CD4-positive, alpha-beta T cell treated with Interleukin-4 for 1 hour (primary cell): Measurements from ENCODE around the gene SLC19A1.

Experiments
- DNase-seq, 2 donors: peaks; one replicate each; pipeline ENCODE4 v3.0.0-alpha.2; 2020 to 2022

Gene SLC19A1

DNA sequence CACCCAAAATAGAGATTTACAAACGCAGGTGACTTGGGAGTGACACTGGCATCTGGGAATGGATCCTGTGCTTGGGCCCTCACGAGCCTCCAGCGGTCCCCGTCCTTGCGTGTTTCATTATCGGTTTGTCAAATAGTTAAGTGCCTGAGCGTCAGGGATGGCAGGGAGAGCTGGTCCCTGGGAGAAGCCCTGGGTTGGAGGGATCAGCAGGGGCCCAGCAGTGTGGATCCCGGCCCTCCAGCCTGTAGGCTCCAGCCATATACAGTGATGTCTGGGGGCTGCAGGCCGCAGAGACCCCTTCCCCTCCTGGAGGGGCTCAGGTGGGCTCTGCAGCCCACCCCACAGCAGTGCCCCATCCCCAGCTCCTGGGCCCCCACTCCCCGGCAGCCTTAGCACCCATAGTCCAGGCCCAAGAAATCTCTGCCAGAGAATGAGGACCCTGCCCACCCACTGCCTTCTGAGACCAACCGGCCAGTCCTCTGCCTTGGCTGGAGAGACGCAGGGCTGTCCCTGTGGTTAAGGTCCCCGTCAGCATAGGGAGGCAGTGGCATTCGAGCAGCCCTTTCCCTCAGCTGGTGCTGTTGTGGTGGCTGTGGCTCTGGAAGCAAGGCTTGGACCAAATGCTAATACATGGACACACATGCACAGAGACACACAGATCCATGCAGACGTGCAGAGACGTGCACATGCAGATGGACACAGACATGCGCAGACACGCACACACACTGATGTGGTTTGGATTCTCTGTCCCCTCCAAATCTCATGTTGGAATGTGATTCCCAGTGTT is 2.4 kb upstream of the SLC19A1 start:
- no peak for DNase-seq

DNA sequence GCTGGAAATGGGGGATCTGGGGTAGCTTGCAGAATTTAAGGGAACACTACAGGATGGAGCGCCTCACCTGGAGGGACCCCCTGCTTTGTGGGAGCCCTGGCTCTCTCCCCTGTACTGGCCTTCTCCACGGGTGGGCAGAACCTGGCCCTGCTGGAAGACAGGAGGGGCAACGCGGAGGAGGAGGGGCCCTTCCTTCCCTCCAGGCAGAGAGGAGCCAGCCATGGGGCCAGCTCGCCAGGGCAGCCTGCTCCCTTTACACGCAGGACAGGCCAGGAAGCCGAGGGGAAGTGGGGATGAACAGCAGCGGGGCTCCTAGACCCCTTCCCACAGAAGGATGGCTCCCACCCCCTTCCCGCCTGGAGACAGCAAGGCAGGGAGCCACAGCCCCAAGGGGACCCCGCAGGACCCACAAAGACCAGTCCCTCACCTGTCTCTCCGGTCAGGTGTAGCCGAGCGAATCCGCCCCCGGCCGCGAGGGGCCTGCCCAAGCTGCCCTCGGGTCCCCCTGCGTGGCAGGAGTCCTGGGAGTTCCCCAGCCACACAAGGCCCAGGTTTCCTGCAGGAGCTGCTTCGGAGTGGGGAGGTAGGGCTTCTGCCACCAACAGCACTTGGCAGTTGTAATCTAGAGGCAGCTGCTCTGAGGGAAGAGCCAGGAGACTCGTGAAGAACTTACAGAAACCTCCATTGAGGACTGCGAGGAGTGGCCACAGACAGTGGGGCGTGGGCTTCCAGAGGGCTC is 1.6 kb upstream of the SLC19A1 start:
- no peak for DNase-seq

DNA sequence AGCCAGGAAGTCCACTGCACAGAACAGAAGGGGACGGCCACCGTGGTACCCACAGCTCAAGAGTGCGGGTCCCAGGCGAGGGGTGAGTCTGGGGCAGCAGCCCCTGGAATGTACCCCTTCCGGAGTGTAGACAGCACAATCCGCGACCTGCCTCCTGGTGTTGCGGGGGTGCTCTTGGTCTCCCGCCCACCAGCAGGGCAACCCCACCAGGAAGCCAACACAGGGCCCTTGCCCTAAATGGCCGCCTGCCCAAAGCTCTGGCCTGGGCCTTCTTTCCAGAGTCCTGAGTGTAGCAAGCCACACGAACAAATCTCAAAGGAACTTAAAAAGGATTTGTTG is 1.1 kb upstream of the SLC19A1 start:
- DNase-seq, result no peak

DNA sequence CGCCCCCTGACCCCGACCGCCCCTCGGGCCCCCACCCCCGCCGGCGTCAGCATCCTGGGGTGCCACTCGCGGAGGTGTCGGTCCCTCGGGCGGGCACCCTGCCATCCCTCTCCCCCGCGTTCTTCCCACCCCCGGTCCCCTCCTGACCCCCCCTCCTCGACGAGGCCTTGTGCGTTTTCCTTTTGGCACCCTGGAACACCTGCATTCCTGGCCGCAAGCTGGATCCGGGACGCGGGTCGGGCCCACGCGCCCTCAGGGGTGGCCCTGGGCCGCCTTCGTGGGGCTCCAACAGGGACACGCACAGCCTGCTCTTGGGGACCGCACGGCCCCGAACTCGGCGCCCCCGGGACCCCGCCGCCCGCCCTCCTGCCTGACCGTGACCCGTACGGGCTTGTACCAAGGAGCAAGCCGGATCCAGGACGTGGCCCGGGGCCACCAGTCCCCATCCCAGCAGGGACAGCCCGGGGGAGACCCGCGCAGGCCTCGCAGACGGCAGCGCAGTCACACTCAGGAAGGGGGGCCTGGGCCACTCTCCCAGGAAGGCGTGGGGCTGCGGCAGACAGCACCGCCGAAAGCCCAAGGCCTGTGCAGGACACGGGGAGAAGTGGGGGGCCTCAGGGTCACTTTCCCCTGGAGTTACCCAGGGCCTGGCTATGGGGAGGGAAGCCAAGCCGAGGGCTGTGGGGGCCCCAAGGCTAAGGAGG is 579 bp upstream of the SLC19A1 start:
- DNase-seq, result no peak

DNA sequence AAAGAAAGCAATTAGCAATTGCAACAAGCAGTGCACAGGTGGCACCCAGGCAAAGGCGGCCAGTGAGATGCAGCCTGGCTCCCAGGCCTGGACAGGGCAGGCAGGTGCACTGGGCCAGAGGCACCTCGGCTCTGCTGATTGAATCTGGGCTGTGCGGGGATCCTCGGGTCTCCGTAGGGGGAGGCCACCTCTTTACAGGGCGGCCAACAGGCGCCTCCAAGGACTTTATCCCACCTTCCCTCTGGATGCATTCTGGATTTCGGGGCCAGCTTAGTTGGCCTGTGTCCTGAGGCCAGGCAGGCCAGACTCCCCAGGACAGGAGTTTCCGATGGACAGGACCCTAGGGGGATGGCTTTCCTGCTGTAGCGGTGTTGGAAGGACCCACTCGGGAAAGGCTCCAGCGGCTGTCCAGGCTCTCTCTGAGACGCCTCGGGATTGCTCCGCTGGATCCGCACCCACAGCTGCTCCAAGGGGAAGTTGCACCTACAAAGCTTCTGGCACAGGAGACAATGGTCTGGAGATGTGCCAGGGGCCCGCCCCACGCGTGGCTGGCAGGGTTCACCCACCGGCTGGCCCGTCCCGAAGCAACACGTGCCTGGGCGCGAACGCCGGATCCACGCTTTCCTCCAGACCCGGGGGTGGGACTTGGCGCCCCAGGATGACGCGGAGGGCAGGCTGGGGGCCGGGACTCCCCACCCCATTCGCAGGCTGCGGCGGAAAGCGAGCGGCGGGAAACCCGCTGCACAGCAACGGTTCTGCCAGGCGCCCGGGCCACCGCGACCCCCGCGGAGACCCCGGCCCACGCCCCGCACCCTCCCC is 810 bp downstream of the SLC19A1 start:
- DNase-seq, result peak; percentile 72 to 77

DNA sequence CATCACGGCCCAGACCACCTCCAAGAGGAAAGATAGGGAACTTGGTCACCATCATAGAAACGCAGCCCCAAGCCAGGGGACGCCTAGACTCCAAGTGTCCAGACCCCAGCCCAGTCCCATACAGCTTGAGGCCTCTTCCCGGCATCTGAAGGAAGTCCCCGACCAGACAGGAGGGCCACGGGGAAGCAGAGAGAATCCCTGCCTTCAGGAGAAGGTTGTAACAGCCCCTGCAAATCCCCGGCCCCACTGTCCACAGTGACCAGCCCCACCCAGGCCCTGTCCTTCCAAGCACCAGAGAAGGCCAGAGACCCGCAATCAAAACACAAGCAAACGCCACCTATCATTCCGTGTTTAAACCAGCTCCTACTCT is 1.7 kb downstream of the SLC19A1 start:
- no peak for DNase-seq

DNA sequence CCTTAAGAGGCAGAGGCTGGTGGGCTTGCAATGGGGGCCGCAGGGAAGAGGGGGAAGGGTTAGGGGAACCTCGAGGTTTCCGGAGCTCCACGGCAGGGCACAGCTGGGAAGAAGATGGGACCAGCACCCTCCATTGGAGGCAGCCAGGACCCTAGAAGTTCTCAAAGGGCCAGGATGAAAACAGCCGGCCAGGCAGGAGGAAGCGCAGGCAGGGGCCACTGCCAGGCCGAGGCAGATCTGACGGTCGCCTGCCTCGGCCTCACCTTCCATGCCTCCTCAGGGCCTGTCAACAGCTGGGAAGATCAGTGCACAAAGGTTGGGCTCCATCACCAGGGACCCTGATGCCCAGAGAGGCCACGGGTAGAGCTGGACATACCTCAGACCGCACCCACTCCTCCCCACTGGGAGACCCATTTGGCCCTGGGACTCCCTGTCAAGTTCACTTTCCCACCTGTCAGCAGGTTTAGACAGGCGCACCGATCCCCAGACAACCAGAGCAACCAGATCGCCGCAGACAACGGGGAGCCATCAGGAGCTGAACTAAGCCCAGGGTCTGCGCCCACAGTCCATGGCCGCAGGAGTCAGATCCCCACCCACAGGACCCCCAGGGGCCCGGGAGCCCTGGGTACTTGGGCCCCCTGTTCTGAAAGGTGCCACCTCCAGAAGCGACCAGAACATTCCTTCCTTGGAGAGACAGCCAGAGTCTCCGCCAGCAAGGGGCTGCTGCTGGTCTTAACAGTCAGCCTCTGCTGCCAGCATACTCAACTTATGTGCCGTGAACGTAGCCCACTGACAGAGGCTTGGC is 2.2 kb downstream of the SLC19A1 start:
- no peak for DNase-seq

DNA sequence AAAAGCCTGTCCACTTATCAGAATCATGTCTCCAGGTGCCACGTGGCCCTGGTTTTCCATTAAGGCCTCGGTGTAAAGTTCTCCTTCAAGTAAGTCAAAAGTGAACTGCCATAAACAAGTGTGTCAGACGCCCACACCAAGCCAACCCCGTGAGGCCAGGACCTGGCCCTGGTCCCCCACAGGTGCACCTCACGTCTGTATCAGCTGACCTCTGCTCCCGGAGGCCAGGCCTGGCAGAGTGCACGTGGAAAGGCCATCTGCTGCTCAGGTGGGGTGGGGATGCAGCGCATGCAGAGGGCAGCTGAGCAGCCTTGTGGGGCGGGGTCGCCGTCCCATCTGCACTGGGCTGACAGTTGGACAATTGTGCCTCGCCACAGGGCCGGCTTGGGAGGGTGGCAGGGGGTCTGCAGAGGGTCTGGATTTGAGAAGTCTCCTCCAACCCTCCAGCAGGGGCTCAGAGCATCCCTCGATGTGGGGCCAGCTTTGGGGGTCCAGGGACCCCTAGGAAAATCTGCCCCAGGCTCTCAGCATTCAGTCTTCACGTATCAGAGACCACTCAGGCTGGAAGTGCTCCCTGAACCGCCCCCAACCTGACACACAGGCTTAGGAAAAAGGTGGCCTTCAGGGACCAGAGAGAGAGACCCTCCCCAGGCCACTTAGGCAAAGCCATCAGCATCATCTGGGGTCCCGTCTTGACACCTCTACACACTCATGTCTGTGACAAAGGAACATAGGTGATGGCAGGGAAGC is 3.0 kb downstream of the SLC19A1 start:
- DNase-seq, result no peak

DNA sequence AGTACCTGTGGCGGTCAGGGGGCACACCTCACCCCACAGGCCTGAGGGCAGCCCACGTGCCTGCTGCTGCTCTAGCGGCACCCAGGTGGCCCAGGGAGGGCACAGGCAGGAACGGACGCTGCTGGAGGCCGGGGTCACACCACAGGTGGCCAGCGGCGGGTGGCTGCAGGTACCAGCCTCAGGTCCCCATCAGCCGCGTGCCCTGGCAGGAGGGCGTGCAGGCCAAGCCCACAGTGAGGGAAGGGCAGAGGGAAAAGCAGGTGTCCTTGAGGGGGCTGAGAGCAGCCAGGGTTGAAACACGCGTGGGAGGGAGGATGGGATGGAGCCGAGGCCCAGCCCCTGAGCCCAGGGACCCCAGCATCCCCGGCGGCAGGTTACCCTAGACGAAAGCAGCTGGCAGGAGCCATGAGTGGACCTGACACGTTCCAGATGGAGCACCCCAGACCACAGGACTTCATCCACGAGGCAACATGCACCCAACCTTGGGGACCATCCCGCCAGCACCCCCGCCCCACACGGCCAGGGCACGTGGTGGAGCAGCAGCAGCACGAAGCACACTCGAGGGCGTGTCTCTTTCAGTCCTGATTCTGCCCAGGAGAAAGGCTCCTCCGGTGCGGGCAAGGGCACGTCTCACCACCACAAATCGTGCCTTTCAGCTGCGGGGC is 3.7 kb downstream of the SLC19A1 start:
- no peak for DNase-seq

DNA sequence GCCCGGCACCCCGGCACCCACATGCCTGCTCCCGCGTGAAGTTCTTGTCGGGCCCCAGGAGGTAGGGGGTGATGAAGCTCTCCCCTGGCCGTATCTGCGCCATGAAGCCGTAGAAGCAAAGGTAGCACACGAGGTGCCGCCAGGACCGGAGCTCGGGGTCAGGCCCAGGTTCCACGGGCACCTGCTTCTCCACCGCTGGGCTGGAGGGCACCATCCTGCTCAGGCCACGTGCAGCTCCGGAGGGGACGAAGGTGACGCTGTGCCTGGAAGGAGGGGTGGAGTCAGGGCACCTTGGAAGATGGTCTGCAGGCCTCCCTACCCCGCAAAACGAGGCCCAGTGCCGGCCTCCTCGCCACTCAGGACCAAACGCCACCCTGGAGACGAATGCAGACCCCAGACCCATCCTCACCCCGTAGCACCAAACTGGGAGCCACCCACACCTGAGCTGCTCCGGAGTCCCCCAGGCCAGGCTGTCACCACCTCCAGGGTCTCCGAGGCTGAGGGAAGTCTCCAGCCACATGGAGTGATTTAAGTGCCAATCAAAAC is 4.4 kb downstream of the SLC19A1 start:
- no peak for DNase-seq

DNA sequence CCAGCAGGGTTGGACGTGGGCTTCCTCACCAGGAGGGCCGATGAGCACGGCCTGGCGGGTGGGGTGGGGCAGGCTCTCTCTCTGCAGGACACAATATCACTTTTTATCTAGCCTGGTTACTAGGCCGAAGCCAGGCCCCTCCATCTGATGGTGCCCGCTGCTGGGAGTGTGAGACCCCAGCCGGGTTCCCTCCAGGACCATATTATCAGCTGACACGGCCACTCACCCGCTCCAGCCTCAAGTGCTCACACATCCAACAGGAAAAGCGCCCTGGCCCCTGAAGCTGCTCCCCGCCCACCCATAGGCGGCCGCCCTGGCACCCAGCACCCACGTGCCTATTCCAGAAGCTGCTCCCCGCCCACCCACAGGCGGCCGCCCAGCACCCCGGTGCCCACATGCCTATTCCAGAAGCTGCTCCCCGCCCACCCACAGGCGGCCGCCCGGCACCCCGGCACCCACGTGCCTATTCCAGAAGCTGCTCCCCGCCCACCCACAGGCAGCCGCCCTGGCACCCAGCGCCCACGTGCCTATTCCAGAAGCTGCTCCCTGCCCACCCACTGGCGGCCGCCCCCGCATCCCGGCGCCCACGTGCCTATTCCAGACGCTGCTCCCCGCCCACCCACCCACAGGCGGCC is 5.0 kb downstream of the SLC19A1 start:
- no peak for DNase-seq

DNA sequence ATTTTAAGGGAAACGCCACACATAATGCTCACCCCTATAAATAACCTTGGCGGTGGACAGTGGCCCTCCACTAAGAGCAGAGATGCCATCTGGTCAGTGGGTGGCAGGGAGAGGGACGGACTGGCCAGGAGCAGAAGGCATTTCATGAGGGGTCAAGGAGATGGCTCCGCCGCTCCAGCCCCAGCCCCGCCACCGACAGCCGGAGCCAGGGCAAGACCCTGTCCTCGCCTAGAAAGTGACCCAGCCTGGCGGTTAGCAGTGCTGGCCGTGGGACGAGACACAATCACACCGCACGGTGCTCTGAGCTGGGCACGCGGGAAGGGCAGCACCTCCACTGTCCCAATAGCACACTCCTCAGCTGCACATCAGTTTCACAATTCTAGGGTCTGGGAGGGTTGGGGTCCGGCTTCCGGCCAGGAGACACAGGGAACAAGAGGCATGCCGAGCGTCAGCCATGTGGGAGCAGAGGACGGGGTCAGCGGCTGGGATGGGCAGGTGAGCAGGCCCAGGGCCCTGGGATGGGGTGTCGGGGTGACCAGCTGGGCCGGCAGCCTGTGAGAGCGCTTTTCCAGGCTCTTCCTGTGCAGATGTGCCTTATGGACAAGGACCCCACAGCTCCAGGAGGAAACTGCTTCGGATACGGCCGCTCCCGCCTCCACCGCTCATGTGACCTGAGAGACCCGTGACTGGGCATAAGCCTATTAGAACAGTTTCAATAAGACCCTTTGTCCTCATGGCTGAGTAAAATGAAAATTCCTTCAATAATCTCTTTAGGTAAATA is 5.7 kb downstream of the SLC19A1 start:
- DNase-seq, result no peak

DNA sequence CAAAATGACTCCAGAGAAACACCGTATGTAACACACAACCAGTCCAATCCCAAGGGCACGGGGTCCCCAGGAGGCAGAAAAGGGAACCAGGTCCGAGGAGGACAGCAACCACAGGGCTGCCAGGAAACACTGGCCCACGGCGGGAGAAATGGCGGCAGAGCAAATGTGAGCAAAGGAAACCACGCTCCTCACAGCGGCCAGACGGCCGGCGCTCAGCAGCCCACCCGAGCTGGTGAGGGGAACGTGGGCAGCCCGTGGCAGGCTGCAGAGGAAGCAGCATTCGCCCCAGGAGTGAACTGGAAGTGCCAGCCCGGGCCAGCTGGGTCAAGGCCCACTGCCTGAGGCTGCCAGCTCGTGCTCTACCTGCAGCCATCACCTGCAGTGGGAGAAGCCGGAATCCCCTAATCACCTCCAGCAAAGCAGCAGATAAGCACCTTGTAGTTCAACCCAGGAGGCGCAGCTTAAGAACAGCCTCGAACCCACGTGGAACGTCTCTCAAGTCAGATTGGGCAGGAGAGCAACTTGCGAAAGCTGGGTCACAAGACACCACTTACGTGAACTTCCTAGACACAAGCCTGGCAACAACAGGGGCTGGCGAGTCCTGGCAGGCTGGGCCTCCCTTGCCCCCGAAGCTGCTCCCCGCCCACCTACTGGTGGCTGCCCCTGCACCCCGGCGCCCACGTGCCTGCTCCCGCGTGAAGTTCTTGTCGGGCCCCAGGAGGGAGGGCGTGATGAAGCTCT is 6.7 kb downstream of the SLC19A1 start:
- DNase-seq, result peak in 1 of 2 donors; percentile 54

DNA sequence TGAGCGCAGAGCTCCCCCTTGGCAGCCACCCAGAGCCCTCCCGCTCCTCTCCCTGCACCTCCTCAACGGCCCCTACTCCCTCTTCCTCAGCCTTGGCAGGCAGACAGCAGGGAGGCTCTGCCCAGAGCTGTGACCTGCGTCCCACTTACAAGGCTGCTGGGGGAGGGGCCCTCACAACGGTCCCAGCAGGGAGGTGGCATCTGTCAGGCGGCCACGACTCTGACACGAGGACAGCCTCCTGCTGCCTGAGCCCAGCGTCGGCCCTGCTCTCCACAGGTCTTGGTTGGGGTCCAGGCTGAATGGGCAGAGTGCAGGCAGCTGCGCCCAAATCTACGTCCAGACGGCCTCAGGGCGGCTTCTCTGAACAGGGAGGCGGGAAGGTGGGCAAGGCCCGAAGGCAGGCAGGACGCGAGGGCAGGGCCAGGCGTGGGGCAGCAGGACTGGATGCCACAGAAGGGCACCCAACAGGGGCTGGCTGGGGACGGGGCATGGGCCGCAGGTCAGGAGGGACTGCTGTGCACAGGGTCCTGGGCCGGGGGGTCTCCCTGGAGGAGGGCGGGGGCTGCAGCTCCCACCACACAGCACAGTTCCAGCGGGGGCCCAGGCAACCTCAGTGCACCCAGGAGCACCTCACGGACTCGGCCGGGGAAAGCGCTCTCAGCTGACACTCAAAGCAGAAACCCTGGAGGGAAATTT is 7.5 kb downstream of the SLC19A1 start:
- DNase-seq, result no peak

DNA sequence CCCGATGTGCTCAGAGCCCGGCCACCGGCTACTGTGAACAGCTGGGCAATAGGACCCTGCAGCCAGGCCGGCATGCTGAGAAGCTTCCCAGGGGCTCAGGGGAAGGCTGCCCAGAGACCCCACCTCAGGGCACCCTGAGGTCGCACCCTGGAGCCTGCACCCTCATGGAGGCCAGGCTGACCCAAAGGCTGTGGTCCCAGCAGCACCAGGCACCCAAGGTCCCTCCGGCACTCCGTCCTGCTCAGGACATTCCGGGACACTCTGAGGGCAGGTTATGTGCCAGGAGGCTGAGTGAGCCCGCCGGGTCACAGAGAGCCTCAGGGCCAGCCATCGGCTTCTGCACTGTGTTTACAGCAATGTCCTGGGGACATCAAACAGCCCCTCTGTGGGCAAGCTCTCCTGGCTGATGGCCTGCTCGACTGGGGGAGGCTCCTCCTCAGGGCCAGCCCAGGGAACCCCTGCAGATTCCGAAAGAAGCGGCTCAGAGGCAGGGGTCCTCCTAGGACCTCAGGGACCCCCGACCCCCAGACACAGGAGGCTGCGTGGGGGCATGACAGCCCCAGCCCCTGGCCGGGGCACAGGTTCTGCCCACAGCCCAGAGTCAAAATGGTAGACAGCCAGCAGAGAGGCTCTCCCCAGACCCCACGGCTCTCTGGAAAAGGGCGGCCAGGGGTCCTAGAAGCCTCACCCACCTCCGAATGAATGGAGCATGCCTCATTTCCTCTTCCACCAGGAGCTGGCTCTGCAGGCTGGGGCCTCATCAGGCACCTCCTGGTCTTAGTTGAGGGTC is 8.2 kb downstream of the SLC19A1 start:
- no peak for DNase-seq

DNA sequence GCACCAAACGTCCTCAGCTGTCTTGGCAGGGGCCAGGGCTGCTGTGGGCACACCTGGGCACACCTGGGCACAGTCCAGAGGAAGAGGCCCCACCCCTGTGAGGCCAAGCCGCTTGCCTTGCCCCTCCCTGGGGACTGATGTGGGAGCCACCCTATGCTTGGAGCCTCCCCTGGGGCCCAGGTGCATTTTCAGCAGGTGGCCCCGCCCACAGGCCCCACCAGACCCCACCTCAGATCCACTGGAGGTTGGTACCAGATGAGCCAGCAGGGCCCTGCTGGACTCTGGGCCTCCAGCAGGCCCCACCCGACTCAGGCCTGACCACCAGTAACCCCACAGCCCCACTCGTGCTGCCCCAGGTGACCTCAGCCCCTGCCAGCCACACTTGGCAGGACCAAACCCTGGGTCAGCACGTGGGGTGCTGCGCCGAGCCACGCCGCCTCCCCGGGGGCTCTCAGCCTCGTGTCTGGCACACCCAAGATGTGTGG is 8.8 kb downstream of the SLC19A1 start:
- no peak for DNase-seq

DNA sequence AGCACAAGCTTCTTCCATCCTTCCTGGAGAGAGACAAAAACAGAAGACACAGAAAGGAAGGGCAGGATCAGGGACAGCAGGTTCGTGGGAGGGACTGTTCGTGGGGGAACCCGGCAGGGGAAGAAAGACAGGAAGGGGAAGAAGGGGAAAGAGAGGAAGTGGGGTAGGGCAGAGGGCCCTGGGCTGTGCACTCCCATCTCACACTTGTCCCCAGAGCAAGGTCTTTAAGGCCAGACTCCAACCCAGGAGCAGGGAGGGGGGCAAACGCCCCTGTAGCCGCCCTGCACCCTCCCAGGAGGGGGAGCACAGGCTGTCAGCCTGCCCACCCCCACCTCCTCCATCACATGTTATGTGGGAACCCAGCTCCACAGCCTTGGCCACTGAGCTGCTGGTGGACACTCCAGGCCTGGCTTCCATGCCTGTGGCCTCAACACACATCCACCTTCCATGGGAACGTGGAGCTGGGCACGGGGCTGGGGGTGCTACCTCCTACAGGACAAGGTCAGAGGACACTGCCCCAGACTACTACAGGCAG is 9.3 kb downstream of the SLC19A1 start:
- no peak for DNase-seq
